NCI-H2227 (cell line): Measurements from ENCODE around the gene ZNHIT2.
"Not testable (repeated sequence)": the region's sequence is repeated elsewhere in the genome, so short reads cannot be mapped to it uniquely, and the experiment has no call there.

Experiments
- DNase-seq: peaks from one replicate; lab custom pipeline; 2025; ENCODE audit not compliant: unreplicated experiment; lab: John Stamatoyannopoulos, UW

The ZNHIT2 gene

DNA sequence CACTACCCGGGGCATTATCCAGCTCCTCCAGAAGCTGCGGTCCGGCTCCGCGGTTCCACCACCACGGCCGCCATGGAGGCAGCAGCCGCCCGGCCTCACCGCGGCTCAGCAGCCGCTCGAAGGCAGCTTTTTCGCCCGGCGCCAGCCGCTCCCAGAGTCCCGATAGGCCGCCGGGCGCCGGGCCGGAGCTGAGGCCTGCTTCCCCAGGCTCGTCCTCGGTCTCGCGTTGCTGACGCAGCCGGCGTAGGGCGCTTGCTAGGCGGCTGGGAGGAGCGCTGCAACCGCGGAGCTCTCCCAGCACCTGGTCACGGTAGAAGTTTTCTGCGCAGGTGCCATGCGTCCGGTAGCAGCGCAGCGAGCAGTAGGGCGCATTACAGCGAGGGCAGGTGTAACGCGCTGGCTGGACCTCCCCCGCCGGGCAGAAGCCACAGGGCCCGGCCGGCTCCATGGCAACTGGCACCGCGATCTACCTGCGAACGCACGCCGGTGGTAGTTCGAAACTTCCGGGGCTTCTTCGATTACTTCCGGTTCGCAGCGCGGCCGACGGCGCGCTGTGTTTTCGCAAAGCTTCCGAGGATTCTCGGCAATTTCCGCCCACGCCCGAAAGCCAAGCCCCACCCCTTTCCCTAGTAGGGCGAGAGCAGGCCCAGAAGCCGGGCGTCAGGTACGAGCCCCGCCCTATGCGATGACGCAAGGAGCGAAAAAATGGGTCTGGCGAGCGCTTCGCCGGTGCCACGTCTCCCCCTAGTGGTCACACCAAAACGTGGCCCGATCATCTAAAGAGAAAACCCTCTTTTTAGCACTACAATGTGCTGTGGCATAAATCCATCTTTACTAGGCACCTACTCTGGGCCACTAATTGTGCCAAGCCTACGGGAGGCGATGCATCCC is at the start of gene ZNHIT2:
ZNHIT2 (minus strand) TSS at position 496 of the 891 bp plus-strand sequence; CDS start at position 448, 48 bp downstream.
- DNase-seq = peak; percentile 100

DNA sequence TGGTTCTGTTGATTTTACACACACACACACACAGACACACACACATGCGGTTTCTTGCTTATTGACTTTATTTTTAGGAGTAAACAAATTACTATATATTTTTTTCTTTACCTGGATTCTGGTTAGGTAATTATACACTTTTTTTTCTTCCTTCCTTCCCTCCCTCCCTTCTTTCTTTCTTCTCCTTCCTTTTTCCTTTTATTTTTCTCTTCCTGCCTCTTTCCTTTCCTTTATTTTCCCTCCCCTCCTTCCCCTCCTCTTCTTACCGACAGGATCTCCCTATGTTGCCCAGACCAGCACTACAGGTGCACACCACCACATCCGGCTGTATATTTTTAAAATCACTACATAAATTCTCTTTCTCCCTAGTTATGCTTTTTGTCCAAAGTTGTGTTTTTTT is 49.4 kb upstream of the ZNHIT2 start:
- DNase-seq = no peak

DNA sequence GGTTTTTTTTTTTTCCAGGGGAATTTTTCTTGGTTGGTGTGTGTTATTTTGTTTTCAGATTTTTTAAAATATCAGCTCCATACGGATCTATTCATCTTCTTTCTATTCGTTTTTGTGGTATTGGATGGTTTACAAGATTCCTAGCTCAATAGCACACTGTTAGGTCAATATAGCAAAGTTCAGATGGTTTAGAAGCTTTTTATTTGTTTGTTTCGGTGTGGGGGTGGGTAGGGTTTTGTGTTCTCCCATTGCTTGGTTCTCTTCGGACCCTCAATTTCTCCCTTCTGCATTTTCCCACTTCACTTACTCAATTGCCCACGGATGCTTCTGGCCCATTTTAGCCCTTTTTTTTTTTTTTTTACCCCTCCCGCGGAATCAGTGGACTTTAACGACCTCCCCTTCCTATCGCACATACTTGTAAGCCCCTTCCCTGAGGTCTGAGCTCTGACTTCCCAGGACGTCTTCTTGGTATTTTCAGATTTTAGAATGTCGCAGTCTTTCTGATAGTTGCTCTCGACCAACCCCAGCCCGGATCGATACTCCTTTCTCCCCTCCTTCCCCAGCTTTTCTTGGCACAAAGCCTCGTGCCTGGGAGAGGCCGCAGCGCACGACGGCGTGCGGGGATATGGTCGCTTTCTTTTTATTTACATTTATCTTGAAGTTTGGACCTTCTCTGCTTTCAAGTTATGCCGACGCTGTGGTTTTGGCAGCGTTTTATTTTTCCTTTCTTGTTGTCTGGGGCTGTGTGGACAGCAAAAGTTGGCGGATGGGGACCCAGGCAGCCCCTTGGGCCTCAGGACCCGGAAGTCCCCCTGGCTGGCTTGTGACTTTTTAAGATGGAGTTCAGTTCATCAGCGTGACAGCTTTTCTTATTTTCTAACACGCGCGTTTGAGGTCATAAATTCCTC is 48.2 kb upstream of the ZNHIT2 start:
- no peak for DNase-seq

DNA sequence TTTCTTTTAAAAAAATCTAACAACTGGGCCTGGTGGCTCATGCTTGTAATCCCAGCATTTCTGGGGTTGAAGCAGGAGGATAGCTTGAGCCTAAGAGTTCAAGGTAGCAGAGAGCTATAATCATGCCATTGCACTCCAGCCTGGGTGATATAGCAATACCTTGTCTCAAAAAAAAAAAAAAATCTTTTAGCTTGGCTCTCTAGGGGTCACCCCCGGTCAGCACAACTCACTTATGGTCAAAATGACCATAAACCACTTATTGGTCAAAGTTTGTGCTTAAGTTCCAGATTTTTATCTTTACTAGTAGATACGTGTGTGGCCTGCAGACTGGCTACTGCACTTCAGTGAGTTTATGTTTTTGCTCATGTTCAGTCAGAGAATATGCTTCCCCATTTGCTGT is 46.2 kb upstream of the ZNHIT2 start:
- no peak for DNase-seq

DNA sequence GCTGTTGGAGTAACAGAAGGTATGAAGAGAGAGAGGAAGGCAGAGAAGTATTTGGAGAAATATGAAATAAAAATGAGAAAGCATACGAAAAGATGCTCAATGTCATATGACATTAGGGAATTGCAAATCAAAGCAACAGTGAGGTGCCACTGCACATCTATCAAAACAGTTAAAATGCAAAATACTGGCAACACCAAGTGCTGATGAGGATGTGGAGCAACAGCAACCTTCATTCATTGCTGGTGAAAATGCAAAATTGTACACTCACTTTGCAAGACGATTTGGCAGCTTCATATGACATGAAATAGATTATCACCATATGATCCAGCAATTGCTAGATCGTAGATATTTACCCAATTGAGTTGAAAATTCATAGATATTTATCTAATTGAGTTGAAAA is 43.1 kb upstream of the ZNHIT2 start:
- no peak for DNase-seq

DNA sequence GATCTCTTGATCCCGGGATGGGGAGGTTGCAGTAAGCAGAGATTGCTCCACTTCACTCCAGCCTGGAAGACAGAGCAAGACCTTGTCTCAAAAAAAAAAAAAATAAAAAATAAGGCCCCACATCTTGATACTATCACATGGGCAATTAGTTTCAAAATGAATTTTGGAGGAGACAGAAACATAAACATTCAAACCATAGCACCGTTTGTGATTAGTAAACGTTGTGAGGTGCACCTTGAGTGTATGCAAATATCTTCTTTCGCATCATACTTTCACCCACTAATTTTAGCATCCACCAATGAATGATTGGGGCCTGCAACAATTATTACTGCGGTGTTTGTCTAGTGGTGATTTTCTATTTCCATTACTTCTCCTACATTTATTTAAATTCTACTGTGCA is 41.5 kb upstream of the ZNHIT2 start:
- no peak for DNase-seq

DNA sequence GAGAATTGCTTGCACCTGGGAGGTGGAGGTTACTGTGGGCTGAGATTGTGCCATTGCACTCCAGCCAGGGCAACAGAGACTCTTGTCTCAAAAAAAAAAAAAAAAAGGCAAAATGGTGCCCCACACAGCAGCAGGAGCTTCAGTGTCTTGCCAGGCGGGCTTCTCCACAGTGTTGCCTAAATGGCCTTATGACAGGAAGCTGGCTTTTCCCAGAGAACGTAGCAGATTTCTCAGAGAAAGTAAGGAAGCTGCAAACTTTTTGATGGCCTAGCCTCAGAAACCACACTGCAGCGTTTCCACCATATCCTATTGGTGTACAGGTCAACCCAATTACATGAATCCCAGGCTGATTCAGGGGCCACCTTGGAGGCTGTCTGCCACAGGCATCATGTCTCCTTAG is 39.8 kb upstream of the ZNHIT2 start:
- no peak for DNase-seq

DNA sequence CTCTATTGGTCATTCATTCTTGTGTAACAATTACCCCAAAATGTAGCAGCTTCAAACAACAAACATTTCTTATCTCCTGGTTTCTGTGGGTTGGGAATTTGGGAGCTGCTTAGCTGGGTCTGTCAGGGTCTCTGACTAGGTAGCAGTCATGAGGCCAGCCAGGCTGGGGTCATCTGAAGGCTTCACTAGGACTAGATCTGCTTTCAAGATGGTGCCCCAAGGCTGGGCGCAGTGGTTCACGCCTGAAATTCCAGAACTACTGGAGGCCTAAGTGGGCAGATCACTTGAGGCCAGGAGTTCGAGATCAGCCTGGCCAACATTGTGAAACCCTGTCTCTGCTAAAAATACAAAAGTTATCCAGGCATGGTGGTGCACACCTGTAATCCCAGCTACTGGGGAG is 39.4 kb upstream of the ZNHIT2 start:
- no peak for DNase-seq

DNA sequence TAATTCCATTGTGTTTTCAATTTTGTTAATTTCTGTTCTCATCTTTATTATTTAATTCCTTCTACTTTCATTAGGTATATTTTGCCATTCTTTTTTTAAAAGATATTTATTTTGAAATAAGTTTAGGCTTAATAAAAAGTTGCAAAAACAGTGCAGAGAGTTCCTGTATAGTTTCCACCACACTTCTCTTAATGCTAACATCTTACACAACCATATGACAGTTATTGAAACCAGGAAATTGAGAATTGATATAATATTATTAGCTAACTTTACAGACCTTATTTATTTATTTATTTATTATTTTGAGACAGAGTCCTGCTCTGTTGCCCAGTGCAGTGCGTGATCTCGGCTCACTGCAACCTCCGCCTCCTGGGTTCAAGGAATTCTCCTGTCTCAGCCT is 38.8 kb upstream of the ZNHIT2 start:
- DNase-seq = no peak

DNA sequence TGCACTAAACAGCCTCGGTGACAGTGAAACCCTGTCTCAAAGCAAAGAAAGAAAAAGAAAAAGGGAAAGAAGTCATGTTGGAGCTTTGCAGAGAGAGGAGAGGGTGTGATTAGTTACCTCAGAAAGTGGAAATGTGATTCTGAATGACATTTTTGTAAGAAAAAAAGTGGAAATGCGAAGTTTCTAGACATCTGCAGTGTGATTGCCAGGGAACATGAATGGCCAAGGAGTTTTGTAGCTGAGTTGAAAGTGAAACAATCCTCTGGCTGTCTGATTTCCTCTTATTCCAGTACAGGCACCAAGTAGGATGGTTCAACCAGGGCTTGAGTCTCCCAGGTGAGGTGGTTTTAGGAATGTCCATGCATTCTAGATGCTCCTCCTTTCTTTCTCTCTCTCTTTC is 34.6 kb upstream of the ZNHIT2 start:
- no peak for DNase-seq

DNA sequence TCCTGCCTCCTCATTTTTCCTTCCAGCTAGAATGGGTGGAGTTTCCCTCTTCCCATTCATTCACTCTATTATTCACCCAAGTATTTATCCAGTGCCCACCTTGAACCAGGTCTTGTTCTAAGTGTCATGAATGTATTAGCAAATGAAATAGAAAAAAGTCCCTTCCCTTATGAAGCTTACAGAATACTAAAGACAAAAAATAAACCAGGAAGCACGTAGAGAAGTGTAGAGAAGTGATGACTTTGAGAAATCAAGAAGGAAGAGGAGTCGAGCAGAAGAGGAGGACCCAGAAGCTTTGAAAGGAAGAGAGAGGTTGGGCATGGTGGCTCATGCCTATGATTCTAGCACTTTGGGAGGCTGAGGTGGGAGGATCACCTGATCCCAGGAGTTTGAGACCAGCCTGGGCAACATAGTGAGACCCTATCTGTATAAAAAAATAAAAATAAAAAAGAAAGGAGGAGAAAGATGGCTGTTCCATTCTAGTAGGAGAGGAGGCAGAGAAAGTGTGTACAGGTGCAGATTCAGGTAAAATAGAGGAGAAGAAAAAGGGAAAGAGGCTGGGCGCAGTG is 33.9 kb upstream of the ZNHIT2 start:
- DNase-seq = no peak

DNA sequence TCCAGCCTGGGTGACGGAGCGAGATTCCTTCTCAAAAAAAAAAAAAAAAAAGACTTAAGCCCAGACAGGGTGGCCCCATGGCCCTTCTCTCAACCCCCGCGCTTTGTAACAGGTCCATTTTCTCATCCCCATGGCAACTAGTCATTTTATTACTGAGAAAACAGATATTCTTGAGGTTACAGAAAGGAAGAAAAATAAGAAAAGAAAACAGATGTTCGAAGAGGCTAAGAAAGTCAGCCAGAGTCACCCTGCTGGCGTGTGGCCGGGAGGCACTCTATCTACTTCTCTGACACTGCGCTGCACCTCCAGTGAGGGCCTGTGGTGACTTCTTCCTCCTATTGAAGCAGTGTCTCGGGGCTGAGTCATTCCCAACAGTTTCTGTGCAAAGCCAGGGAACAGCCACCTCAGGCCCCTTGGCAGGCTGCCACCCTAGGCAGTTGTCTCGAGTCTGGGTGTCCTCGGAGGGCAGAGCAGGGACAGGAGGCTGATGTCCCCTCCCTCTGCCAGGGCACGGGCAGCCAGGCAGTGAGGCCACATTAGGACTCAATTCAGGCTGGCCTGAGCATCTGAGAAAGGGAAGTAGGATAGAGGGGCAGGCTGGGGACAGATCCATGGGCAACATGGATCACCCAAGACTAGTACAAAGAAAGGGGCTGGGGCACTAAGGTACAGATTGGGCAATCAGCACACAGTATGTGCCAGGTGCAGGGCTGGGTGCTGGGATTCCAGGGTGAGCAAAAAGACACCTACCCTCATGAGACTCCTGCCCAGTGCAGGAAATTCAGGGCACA is 33.2 kb upstream of the ZNHIT2 start:
- DNase-seq = peak; percentile 45

DNA sequence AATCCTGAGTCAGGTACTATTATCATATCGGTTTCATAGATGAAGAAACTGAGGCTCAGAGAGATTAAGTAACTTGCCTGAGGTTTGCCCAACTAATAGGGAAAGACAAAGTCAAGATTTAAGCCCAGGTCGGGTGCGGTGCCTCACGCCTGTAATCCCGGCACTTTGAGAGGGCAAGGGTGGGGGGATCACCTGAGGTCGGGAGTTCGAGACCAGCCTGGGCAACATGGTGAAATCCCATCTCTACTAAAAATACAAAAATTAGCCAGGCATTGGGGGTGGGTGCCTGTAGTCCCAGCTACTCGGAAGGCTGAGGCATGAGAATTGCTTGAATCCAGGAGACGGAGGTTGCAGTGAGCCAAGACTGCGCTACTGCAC is 32.6 kb upstream of the ZNHIT2 start:
- not testable (repeated sequence) for DNase-seq

DNA sequence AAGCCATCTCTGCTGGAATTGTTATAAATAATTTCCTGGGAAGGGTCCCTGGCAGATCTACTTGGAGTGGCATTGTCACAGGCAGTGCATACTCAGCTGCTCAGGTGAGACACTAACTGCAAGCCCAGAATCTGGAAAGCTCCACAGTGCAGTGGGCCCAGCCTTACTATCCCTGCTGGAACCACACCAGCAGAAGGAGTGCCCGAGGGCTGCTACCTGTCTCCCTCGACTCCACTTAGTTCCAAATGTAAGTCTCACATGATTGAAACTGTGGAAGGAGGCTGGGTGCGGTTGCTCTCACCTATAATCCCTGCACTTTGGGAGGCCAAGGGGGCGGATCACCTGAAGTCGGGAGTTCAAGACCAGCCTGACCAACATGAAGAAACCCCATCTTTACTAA is 31.2 kb upstream of the ZNHIT2 start:
- no peak for DNase-seq

DNA sequence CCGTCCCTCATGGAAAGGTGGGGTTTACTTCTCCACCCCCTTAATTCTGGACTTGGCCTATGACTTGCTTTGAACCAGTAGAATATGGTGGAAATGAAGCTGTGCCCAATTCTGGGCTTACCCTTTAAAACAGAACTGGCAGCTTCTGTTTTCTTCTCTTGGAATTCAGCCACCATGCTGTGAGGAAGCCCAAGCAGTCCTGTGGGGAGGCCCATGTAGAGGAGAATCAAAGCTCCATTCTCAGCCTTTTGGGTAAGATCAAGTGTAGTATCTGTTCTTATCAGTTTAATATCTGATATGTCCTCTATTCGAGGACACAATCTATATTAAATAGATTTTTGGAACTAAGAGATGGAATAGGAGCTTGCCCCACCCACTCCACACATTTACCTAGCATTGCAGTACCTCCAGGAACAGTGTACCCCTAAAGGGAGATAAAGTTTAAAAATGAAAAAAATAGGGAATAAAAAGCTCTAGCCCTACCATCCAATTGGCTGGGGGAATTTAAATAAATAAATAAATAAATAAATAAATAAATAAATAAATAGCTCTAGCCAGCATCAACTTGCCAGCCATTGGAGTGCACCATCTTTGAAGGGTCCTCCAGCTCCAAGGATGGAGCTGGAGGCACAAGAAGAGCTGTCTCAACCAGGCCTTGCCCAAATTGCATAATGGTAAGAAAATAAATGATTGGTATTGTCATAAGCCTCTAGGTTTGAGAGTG is 30.0 kb upstream of the ZNHIT2 start:
- no peak for DNase-seq

DNA sequence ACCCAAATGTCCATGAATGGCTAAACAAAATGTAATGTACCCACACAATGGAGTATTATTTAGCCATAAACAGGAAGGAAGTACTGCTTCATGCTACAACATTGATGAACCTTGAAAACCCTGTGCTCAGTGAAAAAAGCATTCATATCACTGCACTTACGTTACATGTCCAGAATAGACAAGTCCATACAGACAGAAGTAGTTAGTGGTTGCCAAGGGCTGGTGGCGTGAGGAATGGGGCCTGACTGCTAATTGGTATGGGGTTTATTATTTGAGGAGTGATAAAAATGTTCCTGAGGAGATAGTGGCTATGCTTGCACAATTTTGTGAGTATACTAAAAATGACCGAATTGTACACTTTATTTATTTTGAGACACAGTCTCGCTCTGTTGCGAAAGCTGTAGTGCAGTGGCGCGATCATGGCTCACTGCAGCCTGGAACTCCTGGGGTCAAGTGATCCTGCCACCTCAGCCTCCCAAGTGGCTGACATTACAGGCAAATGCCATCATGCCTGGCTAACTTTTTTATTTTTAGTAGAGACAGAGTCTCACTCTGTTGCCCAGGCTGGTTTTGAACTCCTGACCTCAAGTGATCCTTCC is 24.5 kb upstream of the ZNHIT2 start:
- no peak for DNase-seq

DNA sequence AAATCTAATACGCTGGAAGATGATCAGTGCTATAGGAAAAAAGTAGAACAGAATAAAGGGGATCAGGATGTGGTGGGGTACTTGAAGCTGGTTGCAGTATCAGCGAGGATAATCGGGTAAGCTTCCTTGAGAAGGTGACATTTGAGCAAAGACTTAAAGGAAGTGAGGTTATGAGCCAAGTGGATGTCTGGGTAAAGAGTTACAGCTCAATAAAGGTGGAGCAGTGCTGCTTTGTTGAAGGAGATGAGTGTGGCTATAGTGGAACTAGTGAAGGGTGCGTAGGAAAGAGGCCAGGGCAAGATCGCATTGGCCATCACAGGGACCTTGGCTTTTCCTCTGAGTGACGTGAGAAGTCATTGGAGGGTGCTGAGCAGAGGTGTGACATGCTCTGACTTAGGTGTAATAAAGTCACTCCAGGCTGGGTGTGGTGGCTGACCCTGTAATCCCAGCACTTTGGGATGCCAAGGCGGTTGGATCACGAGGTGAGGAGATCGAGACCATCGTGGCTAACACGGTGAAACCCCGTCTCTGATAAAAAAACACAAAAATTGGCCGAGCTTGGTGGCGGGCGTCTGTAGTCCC is 19.1 kb upstream of the ZNHIT2 start:
- no peak for DNase-seq

DNA sequence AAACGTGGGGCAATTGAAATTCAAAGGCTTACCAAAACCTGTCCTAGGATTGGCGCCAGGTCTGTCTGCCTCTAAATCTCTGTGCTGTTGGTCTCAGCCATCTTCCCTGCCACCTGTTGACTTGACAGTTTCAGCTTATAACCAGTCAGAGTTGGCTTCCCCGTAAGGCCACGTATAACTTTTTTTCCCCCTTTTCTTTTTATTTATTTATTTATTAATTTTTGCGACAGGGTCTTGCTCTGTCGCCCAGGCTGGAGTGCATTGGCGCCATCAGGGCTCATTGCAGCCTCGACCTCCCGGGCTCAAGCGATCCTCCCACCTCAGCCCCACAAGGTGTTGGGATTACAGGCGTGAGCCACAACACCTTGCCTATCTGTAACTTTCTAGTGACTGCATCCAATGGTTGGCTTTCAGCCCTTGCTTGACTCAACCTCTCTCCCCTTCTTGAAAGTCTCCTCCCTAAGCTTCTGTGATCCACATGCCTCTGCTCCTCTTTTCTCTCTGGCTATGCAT is 18.2 kb upstream of the ZNHIT2 start:
- no peak for DNase-seq

DNA sequence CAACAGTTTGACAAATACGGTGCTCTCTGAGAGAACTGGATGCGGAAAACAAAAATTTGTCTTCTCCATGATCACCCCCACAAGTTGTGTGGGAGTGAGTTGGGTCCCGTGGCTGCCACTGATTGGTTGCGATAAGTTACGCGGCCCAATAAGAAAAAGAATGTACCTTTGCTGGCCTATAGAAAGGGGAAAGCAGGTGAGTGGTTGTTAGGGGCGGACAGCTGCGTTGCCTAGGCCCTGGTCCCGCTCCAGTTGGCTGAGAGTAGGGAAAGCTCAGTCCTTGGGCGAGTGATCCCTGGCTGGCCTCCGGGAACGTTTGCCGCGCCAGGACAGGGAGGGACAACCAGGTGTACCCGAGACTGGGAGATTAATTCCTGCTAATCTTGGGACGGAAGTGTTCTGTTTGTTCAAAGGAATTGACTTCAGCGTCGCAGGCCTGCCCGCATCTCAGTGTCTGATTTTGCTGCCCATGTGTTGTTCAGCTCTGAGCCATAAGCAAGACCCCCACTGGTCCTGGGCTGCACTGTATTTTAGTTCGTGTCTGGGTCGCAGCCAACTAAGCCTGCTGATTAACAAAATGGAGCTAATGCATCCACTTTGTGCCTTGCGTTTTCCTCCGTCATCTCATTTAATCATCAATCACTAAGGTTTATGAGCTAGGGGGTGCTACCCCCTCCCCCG is 17.6 kb upstream of the ZNHIT2 start:
- DNase-seq = peak; percentile 95
